Spinal cord (tissue), 10 donors: ENCODE data around the gene POLR3E. TPM values are rescaled to one million over a fixed set of nuclear protein-coding genes. Genes with fewer than 3 reads are reported as not detected.

ENCODE experiments used
- DNase-seq, 6 donors: peaks; one replicate each; pipeline versions ENCODE4 v3.0.0 to v3.0.0-alpha.2; 2013 to 2015; ENCODE audit warnings: low spot score in 6 of 6, low read depth in 4 of 6
- H3K27ac ChIP-seq: one replicate; pipeline ENCODE4 v1.5.1; 2013; ENCODE audit warnings: low read depth, low read length, control low read depth
- H3K27me3 ChIP-seq: one replicate; pipeline ENCODE4 v1.6.1; 2013; ENCODE audit warnings: low read length; ENCODE audit not compliant: control insufficient read depth, insufficient read depth
- H3K36me3 ChIP-seq: one replicate; pipeline ENCODE4 v1.6.1; 2013; ENCODE audit warnings: low read length; ENCODE audit not compliant: control insufficient read depth, insufficient read depth
- H3K4me1 ChIP-seq: one replicate; pipeline ENCODE4 v1.6.1; 2013; ENCODE audit warnings: low read length; ENCODE audit not compliant: control insufficient read depth, insufficient read depth
- H3K4me3 ChIP-seq: one replicate; pipeline ENCODE4 v1.5.1; 2013; ENCODE audit warnings: low read depth, low read length, control low read depth
- H3K9me3 ChIP-seq: one replicate; pipeline ENCODE4 v1.6.1; 2013; ENCODE audit warnings: low read length; ENCODE audit not compliant: control insufficient read depth, insufficient read depth
- WGBS: methylation state at CpG from one replicate; pipeline ENCODE4 v1.1.5; 2013; ENCODE audit warnings: missing lambda C conversion rate; ENCODE audit not compliant: insufficient coverage; 5-methylcytosine and 5-hydroxymethylcytosine counted together
- polyA plus RNA-seq, 2 donors: library from polyadenylated mRNA; unstranded; fragments of 120-200 nt; gene quantifications; one replicate each; pipeline ENCODE4 v1.2.1, GENCODE V29; 2013; ENCODE audit not compliant: insufficient read length in 2 of 2
- total RNA-seq, 2 donors: library from RNA; depleted of rRNA in 1 of 2; stranded (reverse); fragments of 120-200 nt in 1 of 2; fragments of >200 nt in 1 of 2; gene quantifications; one replicate each; pipeline versions ENCODE4 v1.2.3 to v1.2.4, GENCODE V29; 2013 to 2014
- donor health status: healthy.

Gene POLR3E
- total and polyA plus RNA-seq, 4 donors, result 21.9 to 58.9 (median 46.5) TPM

- 65% methylated on average over 9 of the region's 16 CpGs for WGBS
- Histone ChIP-seq H3K27ac (no peak overlapping the region), H3K36me3 (peaks cover 87% of the 10 kb centered on the region)
Observed at GRCh38 chr16:22321340-22322001, 24.3 kb downstream of the POLR3E start.

GRCh38 chr16:22322021-22322471 lies 24.8 kb downstream of the POLR3E start:
- Histone ChIP-seq H3K27me3 (no peaks in the 10 kb centered on the region), H3K27ac (no peak overlapping the region), H3K9me3 (no peaks in the 10 kb centered on the region), H3K4me1 (no peaks in the 10 kb centered on the region), H3K4me3 (no peak overlapping the region), H3K36me3 (peaks cover 87% of the 10 kb centered on the region)
- DNase-seq, result no peak
- 95% methylated on average over 11 of the region's 11 CpGs for WGBS

More at GRCh38 chr16:22321340-22322001, 24.3 kb downstream of the POLR3E start:
- H3K4me1 ChIP-seq, result no peaks in the 10 kb centered on the region
- no peak overlapping the region for H3K4me3 ChIP-seq
- peak in 5 of 6 donors; percentile 45 to 94 (median 59) for DNase-seq
- H3K27me3 ChIP-seq, result no peaks in the 10 kb centered on the region
- H3K9me3 ChIP-seq, result no peaks in the 10 kb centered on the region

DNA sequence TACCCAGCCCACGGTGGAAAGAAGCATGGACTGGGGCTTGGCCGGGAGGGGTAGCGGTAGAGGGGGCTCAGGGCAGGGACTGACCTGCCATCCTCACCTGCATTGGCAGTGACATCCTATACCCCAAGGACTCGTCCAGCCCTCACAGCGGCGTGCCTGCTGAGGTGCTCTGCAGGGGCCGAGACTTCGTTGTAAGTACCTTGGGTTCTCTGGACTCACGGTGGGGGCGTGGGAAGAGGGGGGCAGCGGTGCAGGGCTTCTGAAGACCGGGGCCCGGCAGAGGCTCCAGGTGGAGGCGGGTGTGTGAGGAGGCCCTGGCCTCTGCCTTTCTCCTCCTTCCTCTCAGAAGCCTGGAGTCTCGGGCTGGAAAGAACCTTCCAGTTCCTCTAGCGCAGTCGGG lies 25.5 kb downstream of the POLR3E start:
- no peaks in the 10 kb centered on the region for H3K27me3 ChIP-seq
- WGBS, result 95% methylated on average over 8 of the region's 17 CpGs
- H3K9me3 ChIP-seq, result no peaks in the 10 kb centered on the region
- no peak overlapping the region for H3K4me3 ChIP-seq
- no peak for DNase-seq
- peaks cover 87% of the 10 kb centered on the region for H3K36me3 ChIP-seq
- H3K27ac ChIP-seq, result no peak overlapping the region
- no peaks in the 10 kb centered on the region for H3K4me1 ChIP-seq

GRCh38 chr16:22323173-22323958 lies 26.2 kb downstream of the POLR3E start:
- no peak for DNase-seq
- Histone ChIP-seq H3K27ac (no peak overlapping the region), H3K36me3 (peaks cover 87% of the 10 kb centered on the region), H3K4me3 (no peak overlapping the region), H3K27me3 (no peaks in the 10 kb centered on the region), H3K9me3 (no peaks in the 10 kb centered on the region), H3K4me1 (no peaks in the 10 kb centered on the region)
- 98% methylated on average over 7 of the region's 12 CpGs for WGBS

- no peak overlapping the region for H3K27ac ChIP-seq
- H3K9me3 ChIP-seq, result no peaks in the 10 kb centered on the region
- no peak overlapping the region for H3K4me3 ChIP-seq
- 92% methylated on average over 21 of the region's 24 CpGs for WGBS
- DNase-seq, result no peak
- H3K27me3 ChIP-seq, result no peaks in the 10 kb centered on the region
- peaks cover 87% of the 10 kb centered on the region for H3K36me3 ChIP-seq
- H3K4me1 ChIP-seq, result no peaks in the 10 kb centered on the region
Observed at GRCh38 chr16:22323959-22324786, 27.0 kb downstream of the POLR3E start.

- no peaks in the 10 kb centered on the region for H3K27me3 ChIP-seq
- H3K27ac ChIP-seq, result no peak overlapping the region
- H3K9me3 ChIP-seq, result no peaks in the 10 kb centered on the region
- H3K4me1 ChIP-seq, result no peaks in the 10 kb centered on the region
- no peak overlapping the region for H3K4me3 ChIP-seq
- no peak for DNase-seq
- H3K36me3 ChIP-seq, result peaks cover 87% of the 10 kb centered on the region
- 89% methylated on average over 15 of the region's 19 CpGs for WGBS
Observed at GRCh38 chr16:22324787-22325597, 27.8 kb downstream of the POLR3E start.

GRCh38 chr16:22325598-22326368 lies 28.6 kb downstream of the POLR3E start:
- Histone ChIP-seq H3K36me3 (peaks cover 85% of the 10 kb centered on the region), H3K4me1 (no peaks in the 10 kb centered on the region)

GRCh38 chr16:22326369-22326652 lies 29.1 kb downstream of the POLR3E start:
- DNase-seq, result no peak
- Histone ChIP-seq H3K36me3 (peaks cover 87% of the 10 kb centered on the region), H3K4me3 (no peak overlapping the region), H3K27ac (no peak overlapping the region), H3K27me3 (no peaks in the 10 kb centered on the region), H3K4me1 (no peaks in the 10 kb centered on the region), H3K9me3 (no peaks in the 10 kb centered on the region)
- 85% methylated on average over 3 of the region's 4 CpGs for WGBS

More at GRCh38 chr16:22325598-22326368, 28.6 kb downstream of the POLR3E start:
- H3K27ac ChIP-seq, result no peak overlapping the region
- no peak overlapping the region for H3K4me3 ChIP-seq
- no peaks in the 10 kb centered on the region for H3K27me3 ChIP-seq
- no peak for DNase-seq
- 95% methylated on average over 39 of the region's 46 CpGs for WGBS
- H3K9me3 ChIP-seq, result no peaks in the 10 kb centered on the region
